ENCODE results near the gene WIPF3.
"Not testable (repeated sequence)": the region's sequence is repeated elsewhere in the genome, so short reads cannot be mapped to it uniquely, and the experiment has no call there.

Gene WIPF3

GRCh38 chr7:29946428-29947186 is 140.3 kb downstream of the WIPF3 start:
- no peak for DNase-seq (ENCODE audit: low read depth in 2 of 3, low spot score in 1 of 3)

- no peak for DNase-seq (ENCODE audit: low read depth in 2 of 3, low spot score in 1 of 3)
These were observed 142.3 kb downstream of the WIPF3 start for GRCh38 chr7:29948587-29948986.

GRCh38 chr7:29950480-29950879 is 144.2 kb downstream of the WIPF3 start:
- DNase-seq (ENCODE audit: low read depth in 2 of 3, low spot score in 1 of 3): no peak

- DNase-seq (ENCODE audit: low read depth in 2 of 3, low spot score in 1 of 3): no peak
These were observed 144.9 kb downstream of the WIPF3 start for GRCh38 chr7:29951206-29951605.

- no peak for DNase-seq (ENCODE audit: low read depth in 2 of 3, low spot score in 1 of 3)
These were observed 147.5 kb downstream of the WIPF3 start for GRCh38 chr7:29953726-29954347.

- DNase-seq (ENCODE audit: low read depth in 2 of 3, low spot score in 1 of 3): no peak
These were observed 148.9 kb downstream of the WIPF3 start for GRCh38 chr7:29955075-29955792.

GRCh38 chr7:29955799-29956486 is 149.6 kb downstream of the WIPF3 start:
- no peak for DNase-seq (ENCODE audit: low read depth in 2 of 3, low spot score in 1 of 3)

GRCh38 chr7:29956487-29956836 is 150.2 kb downstream of the WIPF3 start:
- no peak for DNase-seq (ENCODE audit: low read depth in 2 of 3, low spot score in 1 of 3)

- no peak for DNase-seq (ENCODE audit: low read depth in 2 of 3, low spot score in 1 of 3)
These were observed 151.4 kb downstream of the WIPF3 start for GRCh38 chr7:29957521-29958310.

- DNase-seq (ENCODE audit: low read depth in 2 of 3, low spot score in 1 of 3): no peak
These were observed 152.5 kb downstream of the WIPF3 start for GRCh38 chr7:29958667-29959358.

GRCh38 chr7:29961611-29962010 is 155.3 kb downstream of the WIPF3 start:
- DNase-seq (ENCODE audit: low read depth in 2 of 3, low spot score in 1 of 3): not testable (repeated sequence)

GRCh38 chr7:29962035-29962434 is 155.7 kb downstream of the WIPF3 start:
- no peak for DNase-seq (ENCODE audit: low read depth in 2 of 3, low spot score in 1 of 3)

- DNase-seq (ENCODE audit: low read depth in 2 of 3, low spot score in 1 of 3): no peak
These were observed 158.7 kb downstream of the WIPF3 start for GRCh38 chr7:29965030-29965429.

Data from stimulated activated CD4-positive, alpha-beta T cell treated with anti-CD3 and anti-CD28 coated beads, Interleukin-12 subunit alpha, Interleukin-12 subunit beta, amount 100 ng/mL, for 48 hours (primary cell).